PFSK-1 (cell line): ENCODE data around the gene AK2.

Experiments
- FOXP2 ChIP-seq: optimal IDR thresholded peaks from 2 replicates; pipeline ENCODE3; 2011; ENCODE audit warnings: borderline replicate concordance, control low read depth, inconsistent platforms; ENCODE audit not compliant: insufficient read depth; ENCODE audit errors: extremely low read length, extremely low read depth
- POLR2AphosphoS5 ChIP-seq: IDR thresholded peaks from 2 replicates; pipeline ENCODE4 v1.6.1; 2012; ENCODE audit warnings: low read depth, mild to moderate bottlenecking, control low read depth, low read length, moderate library complexity
- SIN3A ChIP-seq: IDR thresholded peaks from 2 replicates; pipeline ENCODE4 v1.6.1; 2012; ENCODE audit warnings: mild to moderate bottlenecking, low read length, moderate library complexity, borderline replicate concordance; ENCODE audit not compliant: insufficient read depth
- TAF1 ChIP-seq: IDR thresholded peaks from 2 replicates; pipeline ENCODE4 v1.6.1; 2012; ENCODE audit warnings: low read length, control low read depth, borderline replicate concordance; ENCODE audit not compliant: insufficient read depth
- TF ChIP-seq, protein P1 (sequence below), 2 experiments: IDR thresholded peaks; 2 replicates each; pipeline versions ENCODE4 v1.6.1 to v1.8.0; 2011 to 2012; ENCODE audit warnings: low read depth in 2 of 2, low read length in 2 of 2, control low read depth in 1 of 2, inconsistent platforms in 1 of 2, mild to moderate bottlenecking in 1 of 2, moderate library complexity in 1 of 2; ENCODE audit not compliant: insufficient read depth in 1 of 2

AK2 gene

DNA sequence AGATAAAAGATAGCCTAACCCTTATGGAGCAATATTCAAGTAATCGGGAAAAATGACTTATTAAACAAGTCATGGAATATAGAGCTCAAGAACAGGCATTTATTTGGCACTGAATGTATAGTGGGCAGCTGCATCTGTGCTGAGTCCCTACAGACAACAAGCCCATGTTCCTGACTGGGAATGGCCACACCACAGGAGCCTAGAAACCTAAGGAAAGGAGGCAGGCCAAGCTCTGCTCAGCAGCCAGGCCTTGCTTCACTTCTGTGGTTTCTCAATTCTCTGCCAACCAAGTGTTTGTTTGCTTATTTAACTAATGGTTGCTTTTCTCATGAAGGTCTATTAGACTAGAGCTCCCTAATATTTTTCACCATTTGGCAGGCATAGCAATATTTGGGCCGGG is 21.5 kb downstream of the AK2 start:
- no peak for TF ChIP-seq SIN3A
- TF ChIP-seq FOXP2 = no peak
- no peak for TF ChIP-seq POLR2AphosphoS5
- TF ChIP-seq, protein P1, sequence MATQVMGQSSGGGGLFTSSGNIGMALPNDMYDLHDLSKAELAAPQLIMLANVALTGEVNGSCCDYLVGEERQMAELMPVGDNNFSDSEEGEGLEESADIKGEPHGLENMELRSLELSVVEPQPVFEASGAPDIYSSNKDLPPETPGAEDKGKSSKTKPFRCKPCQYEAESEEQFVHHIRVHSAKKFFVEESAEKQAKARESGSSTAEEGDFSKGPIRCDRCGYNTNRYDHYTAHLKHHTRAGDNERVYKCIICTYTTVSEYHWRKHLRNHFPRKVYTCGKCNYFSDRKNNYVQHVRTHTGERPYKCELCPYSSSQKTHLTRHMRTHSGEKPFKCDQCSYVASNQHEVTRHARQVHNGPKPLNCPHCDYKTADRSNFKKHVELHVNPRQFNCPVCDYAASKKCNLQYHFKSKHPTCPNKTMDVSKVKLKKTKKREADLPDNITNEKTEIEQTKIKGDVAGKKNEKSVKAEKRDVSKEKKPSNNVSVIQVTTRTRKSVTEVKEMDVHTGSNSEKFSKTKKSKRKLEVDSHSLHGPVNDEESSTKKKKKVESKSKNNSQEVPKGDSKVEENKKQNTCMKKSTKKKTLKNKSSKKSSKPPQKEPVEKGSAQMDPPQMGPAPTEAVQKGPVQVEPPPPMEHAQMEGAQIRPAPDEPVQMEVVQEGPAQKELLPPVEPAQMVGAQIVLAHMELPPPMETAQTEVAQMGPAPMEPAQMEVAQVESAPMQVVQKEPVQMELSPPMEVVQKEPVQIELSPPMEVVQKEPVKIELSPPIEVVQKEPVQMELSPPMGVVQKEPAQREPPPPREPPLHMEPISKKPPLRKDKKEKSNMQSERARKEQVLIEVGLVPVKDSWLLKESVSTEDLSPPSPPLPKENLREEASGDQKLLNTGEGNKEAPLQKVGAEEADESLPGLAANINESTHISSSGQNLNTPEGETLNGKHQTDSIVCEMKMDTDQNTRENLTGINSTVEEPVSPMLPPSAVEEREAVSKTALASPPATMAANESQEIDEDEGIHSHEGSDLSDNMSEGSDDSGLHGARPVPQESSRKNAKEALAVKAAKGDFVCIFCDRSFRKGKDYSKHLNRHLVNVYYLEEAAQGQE (IDR thresholded peaks at IDR 0.05; ENCODE audit: insufficient read depth in 1 of 2, low read depth in 2 of 2, low read length in 2 of 2) = no peak
- no peak for TF ChIP-seq TAF1

DNA sequence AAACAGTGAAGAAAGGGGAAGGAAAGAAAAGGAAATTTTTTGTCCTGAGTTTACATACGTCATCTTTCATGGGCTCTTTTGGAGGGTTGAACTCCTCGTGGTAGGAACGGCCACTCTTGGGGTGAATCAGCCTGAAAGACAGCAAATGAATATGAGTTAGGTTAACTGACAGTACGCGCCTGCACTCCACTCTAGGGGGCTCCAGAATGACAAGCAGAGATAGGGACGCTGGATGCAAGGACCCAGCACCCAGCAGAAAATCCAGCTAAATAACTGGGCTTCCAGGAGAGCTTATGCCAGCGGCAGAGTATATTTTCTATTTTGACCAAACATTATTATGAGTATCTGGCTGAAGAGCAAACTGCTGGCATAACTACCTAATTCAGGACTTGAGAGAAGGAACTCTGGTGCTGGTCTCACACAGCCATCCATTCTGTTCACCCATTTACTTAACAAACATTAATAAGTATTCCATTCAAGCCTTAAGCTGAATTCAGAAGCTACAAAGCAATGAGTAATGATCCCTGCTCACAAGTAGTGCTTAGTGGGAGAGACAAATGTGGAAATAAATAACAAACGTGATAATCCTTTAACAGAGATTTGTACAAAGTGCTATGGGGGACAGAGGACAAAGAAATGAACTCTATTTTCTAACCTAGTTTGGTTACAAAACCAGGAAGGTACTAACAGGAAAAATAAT is 22.1 kb downstream of the AK2 start:
- TF ChIP-seq TAF1 = no peak

DNA sequence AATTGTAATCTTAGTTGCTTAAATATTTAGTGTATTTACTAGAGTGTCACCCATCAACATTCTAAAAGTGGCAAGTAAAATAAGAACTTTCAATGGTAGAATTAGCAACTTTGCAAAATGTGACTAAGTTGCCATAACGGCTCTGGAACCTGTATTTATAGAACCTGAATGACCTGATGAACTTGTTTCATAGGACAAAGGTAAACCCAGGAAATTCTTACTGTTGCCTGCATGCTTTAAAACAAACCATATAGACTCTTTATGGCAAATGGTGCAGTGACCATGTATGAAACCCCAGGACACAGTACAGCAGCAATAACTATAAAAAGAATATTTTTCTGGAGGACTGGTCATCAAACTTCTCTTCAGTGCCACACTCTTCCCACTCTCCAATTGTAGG is 22.9 kb downstream of the AK2 start:
- TF ChIP-seq FOXP2 (no peak), POLR2AphosphoS5 (no peak), TAF1 (no peak), SIN3A (no peak)
- TF ChIP-seq, protein P1 (IDR thresholded peaks at IDR 0.05; ENCODE audit: insufficient read depth in 1 of 2, low read depth in 2 of 2, low read length in 2 of 2) = no peak

DNA sequence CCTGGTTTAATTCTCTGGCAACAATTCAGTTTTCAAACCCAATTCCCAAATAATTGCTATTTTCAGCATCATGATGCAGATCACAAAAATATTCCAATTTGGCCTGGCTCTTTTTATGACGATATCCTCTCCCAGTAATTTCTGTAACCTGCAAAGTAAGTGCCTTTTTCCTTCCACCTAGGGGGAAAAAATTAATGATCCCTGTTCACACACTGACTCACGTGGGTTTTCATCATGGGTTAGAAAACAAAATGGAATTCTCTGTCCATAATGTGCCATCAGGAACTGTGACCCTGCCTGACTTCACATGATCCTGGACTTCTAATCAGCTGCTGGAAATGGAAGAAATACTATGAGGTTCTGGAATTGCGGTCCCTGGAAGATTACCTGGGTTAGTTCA is 24.5 kb downstream of the AK2 start:
- TF ChIP-seq SIN3A (no peak), FOXP2 (no peak), TAF1 (no peak), POLR2AphosphoS5 (no peak)
- TF ChIP-seq, protein P1 (IDR thresholded peaks at IDR 0.05; ENCODE audit: insufficient read depth in 1 of 2, low read depth in 2 of 2, low read length in 2 of 2) = no peak

DNA sequence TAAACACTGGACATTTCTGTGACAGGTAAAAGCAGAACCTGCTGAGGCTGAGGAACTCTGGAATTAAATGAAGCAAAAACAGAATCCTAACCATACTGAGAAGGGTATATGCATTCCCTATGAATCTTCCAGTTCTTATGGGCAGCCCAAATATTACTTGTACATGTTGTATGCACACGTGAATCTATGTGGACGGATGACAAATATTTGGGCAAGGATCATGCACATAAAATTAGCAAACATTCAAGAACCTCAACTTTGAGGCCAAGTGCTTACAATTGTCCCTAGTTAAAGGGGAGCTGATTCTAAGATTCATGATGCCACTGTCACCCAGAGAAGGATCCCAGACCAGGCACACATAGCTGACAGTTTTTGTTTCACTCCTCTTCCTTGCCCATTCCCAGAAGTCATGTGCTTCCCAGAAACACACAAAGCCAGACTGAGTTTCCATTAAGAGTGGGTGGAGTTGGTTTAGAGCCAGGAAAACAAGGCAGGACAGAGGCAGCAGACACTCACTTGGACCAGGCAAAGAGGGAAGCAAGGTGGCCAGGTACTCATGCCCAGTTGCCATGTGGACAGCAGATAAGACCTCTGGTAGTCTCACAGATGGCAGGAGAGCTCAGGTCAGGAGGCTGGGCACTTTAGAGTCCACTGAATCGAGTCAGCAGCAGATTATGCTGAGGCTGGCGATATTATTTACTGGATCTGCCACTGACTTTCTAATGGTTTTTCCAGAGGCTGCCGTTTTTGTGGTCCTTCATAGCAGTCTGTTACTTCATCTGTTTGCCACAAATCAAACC is 25.6 kb downstream of the AK2 start:
- TF ChIP-seq, protein P1 (IDR thresholded peaks at IDR 0.05; ENCODE audit: insufficient read depth in 1 of 2, low read depth in 2 of 2, low read length in 2 of 2) = no peak
- TF ChIP-seq FOXP2 (no peak), POLR2AphosphoS5 (no peak), SIN3A (no peak), TAF1 (no peak)
